ENCODE results near the gene BORCS5. TPM values are rescaled to one million over a fixed set of nuclear protein-coding genes. Genes with fewer than 3 reads are reported as not detected.

The BORCS5 gene
- total RNA-seq, 1 experiment from 2014 or later, result 7.5 TPM

Other genes with a start within 250 kb of the BORCS5 start
- 44.6 and 48.0 TPM in 2 replicates for gene LRP6, start 90.0 kb upstream of the BORCS5 start, total RNA-seq (2014; rRNA removed; shearing (Covaris generic))
- gene MANSC1, start 6.8 kb upstream of the BORCS5 start, total RNA-seq (2014; rRNA removed; shearing (Covaris generic)), result 0.94 and 2.3 TPM in 2 replicates
- gene DUSP16, start 205.8 kb downstream of the BORCS5 start, total RNA-seq (2014; rRNA removed; shearing (Covaris generic)), result 13.6 and 17.2 TPM in 2 replicates